ENCODE results near the gene SOX14.

- no peak for TF ChIP-seq POLR2A (IDR thresholded peaks at IDR 0.05)
- TF ChIP-seq CTCF (IDR thresholded peaks at IDR 0.05): no peak
These were observed 3.6 kb downstream of the SOX14 start for GRCh38 chr3:137767538-137768360.
